ENCODE measurements around the gene ZYG11A.

DNA sequence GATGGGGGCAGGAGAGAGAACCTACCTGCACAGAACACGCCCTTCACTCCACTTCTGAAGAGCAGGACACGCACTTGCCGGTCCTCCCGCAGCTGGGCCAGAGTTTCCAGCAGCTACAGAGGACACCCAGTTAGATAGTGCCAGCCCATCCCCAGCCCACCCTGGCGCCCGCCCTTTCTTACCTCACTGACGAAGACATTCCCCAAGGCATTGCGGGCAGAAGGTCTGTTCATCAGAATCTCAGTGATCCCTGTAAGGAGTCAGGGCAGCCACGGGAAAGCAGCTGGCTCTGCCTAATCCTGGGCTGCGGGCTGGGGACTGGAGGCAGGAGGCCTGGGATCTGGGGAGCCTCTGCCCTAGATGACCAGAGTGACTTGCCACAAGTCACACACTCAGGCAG lies 69.0 kb downstream of the ZYG11A start:
- TF ChIP-seq, protein P1, sequence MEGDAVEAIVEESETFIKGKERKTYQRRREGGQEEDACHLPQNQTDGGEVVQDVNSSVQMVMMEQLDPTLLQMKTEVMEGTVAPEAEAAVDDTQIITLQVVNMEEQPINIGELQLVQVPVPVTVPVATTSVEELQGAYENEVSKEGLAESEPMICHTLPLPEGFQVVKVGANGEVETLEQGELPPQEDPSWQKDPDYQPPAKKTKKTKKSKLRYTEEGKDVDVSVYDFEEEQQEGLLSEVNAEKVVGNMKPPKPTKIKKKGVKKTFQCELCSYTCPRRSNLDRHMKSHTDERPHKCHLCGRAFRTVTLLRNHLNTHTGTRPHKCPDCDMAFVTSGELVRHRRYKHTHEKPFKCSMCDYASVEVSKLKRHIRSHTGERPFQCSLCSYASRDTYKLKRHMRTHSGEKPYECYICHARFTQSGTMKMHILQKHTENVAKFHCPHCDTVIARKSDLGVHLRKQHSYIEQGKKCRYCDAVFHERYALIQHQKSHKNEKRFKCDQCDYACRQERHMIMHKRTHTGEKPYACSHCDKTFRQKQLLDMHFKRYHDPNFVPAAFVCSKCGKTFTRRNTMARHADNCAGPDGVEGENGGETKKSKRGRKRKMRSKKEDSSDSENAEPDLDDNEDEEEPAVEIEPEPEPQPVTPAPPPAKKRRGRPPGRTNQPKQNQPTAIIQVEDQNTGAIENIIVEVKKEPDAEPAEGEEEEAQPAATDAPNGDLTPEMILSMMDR (conservative IDR thresholded peaks at IDR 0.05 in 1 of 2, IDR thresholded peaks at IDR 0.05 in 1 of 2; ENCODE audit: low read depth in 1 of 2, low read length in 2 of 2) = no peak
- TF ChIP-seq EZH2 (IDR thresholded peaks at IDR 0.05; ENCODE audit: low read length, missing control alignments) = no peak
